Raji (cell line): ENCODE data around the gene DNAAF3.

Experiments
- POLR2A ChIP-seq: IDR thresholded peaks from 2 replicates; pipeline ENCODE4 v1.6.1; 2011; ENCODE audit warnings: low read depth, low read length, control low read depth; ENCODE audit not compliant: insufficient read depth

DNAAF3 gene

DNA sequence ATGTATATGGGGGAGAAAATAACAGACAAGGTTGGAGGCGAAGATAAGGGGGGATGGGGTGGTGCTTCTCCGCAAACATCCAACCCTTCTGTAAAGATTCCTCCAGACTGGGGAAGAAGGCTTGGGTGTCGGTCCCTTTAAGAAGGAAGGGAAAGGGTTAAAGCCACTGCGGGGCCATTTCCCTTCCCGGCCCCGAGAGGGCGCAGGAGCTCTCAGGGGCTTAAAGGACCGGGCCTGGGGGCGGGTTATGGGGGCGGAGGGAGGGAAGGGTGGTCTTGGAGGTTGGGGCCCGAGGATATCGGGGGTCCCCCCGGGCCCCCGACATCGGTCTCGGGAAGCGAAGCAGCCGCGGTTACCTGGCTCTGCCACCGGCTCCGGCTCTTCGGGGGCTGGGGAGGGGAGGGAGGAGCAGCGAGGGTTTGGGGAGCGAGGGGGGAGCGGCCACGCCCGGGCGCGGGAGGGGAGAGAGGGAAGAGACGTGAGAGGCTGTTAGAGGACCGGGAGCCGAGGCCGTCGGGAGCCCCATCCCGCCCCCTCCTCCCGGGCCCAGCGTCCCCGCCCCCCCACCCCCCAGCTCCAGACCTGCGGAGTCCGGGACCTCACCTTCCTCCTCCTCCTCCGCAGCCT lies 20.2 kb downstream of the DNAAF3 start:
- TF ChIP-seq POLR2A: no peak

DNA sequence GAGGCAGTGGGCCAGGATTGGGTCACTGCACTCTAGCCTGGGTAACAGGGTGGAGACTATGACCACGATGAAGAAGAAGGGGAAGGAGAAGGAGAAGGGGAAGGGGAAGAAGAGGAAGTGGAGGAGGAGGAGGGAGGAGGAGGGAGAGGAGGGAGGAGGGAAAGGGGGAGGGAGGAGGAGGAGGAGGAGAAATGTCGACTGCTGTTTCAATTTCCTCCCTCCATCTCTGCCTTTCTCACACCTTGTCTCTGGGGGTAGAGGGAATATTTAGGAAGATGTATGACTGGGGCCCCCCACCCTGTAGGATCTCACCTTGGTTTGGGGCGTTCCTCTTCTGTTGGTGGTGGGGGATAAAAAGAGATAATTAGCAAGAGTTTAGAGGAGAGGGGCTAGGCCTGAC lies 21.2 kb downstream of the DNAAF3 start:
- no peak for TF ChIP-seq POLR2A

DNA sequence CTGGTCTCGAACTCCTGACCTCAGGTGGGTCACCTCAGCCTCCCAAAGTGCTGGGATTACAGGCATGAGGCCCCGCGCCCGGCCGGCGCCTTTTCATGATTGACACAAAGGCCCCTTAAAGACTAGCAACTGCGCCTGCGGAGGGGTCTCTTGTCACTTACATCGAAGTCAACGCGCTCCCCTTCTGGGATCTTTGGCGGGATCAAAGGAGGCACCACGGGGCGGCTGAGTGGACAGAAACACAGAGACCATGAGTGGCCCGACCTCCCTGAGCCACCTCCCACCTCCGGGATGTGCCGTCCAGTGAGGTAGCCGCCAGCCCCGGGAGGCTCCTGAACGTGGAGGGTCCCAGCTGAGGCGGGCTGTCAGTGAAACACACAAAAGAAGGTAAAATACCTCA lies 24.7 kb downstream of the DNAAF3 start:
- no peak for TF ChIP-seq POLR2A

DNA sequence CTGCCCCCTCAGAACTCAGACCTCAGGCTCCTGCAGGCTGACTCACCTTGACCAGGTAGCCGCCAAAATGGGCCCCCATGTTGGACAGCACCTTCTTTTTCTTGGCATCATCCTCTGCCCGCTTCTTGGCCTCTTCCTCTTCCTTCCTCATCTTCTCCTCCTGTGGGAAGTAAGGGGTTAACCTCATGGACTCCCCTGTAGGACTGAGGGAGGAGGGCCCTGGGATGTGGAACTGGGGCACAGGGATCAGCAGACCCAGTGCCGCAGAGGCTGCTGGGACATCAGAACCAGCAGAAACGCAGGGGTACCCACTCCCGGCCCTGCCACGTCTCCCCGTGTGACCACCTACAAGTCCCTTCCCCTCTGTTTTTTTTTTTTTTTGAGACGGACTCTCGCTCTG lies 28.5 kb downstream of the DNAAF3 start:
- no peak for TF ChIP-seq POLR2A

DNA sequence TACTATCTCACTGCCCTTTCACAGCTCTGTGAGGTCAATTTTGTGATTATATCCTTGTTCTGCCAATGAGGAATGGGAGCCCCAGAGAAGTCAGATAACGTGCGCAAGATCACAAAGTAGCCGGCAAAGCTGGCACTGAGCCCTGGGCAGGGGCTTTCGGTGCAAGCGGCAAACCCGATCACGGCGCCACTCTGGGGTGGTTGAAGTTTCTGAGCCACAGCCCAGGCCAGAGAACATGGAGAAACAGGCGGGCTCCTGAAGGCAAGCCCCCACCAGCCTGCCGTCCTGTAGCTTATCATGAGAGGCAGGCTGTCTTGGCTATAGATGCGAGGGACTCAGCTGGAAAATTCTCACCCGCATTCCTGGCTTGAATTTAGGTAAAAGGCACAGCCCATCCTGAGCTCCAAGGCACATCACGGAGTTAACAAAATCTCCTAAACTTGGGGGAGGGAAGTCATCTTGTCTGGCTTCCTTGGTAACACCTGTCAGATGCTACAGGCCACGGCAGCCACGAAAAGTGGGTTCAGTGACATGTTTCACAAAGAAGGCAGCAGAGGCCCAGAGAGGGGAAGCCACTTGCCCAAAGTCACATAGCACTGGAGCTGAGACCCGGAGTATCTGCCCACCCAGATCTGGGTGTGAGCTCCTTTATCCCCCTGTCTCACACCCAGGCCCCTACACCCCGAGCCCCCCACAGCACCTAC lies 29.9 kb downstream of the DNAAF3 start:
- TF ChIP-seq POLR2A: no peak

DNA sequence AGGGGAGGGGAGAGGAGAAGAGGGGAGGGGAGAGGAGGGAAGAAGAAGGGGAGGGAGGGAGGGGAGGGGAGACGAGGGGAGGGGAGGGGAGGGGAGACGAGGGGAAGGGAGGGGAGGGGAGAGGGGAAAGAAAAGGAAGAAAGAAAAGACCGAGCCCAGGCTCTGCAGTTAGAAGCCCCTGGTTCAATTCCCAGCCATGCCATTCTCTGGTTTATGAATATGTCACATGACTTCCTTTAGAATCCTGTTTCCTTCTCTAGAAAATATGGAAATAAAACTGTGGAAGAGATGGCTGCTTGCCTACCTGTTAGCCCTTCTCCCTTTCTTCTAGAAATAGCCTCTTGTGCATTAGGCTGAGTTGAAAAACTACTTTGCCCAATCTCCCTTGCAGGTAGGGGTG lies 31.7 kb downstream of the DNAAF3 start:
- no peak for TF ChIP-seq POLR2A

DNA sequence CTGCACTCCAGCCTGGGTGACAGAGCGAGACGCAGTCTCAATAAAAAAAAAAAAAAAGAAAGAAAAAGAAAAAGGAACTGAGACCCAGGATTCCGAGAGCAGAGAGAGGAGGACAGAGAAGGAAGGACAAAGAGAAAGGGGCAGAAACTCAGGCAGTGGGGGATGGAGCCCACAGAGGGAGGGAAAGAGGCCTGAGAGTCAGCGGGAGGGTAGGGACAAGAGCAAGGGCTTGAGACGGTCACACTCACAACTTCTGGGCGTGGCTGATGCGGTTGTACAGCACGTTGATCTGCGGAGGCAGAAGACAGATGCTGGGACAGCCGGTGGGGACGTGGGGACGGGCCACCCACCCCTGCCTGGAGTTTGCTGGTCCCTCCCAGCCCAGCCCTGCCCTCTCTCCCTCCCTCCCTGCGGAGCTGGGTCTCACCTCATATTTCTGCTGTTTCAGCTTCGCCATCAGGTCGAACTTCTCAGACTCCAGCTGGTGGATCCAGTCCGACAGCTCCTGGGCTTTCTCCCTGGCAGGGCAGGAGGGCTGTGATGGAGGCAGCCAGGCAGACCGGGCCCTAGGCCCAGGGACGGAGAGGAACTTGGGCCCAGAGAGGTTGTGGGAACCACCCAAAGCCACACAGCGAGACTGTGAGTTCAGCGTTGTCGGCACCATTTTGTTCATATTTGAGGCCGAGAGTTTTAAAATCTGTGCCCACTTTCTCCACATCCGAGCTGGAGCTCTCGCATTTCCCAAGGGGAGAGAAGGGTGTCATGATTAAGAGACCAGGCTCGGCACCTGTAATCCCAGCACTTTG lies 32.6 kb downstream of the DNAAF3 start:
- TF ChIP-seq POLR2A: no peak

DNA sequence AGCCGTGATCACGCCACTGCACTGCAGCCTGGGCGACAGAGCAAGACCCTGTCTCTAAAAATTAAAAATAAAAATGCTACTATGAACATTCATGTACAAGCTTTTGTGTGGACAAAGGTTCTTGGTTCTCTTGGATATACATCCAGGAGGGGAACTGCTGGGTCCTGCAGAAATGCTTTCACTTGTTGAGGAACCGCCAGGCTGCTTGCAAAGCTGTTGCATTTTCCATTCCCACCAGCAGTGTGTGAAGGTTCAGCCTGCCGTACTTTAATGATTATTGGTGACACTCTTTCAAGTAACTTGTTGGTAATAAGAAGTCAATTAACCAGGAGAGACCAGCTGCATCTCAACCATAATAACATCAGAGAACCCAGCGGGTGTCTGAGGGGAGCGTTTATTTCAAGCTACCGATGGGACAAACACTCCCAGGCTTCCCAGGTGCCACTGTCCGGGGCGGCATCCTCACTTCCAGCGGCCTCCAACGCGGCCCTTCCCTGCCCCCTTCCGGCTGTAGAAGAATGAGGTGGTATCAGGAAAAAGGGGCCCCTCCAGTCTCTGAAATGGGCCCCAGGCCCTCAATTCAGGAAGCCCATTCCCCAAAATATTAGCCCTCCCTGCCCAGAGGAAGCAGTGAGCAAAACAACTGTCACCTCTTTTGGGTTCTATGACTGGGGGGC lies 33.8 kb downstream of the DNAAF3 start:
- TF ChIP-seq POLR2A: no peak

DNA sequence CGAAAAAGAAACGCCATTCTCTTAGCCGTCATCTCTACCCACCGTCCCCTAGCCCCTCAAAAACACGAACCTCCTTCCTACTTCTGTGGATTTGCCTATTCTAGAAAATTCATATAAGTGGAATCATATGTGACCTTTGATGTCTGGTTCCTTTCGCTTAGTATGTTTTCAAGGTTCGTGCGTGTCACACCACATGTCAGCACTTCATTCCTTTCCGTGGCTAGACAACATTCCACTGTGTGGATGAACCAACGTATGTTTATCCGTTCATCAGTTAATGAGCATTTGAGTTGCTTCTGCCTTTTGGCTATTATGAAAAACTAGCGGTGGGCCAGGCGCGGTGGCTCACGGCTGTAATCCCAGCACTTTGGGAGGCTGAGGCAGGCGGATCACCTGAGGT lies 35.0 kb downstream of the DNAAF3 start:
- no peak for TF ChIP-seq POLR2A

DNA sequence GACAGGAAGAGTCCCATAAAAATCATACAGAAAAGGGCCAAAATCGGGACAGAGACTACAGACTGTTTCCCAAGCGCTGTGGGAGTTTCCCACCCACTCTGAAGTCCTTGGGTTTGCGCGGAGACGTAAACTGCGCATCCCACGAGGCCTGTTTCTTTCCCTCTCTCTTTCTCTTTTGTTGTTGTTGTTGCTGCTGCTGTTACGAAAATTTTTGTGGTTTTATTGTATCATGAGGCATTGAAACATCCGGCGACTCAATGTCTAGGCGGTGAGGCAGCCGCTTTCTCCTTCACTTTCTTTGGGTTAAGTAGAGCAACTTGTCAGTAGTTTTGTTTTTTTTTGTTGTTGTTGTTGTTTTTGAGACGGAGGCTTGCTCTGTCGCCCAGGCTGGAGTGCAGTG lies 47.4 kb downstream of the DNAAF3 start:
- no peak for TF ChIP-seq POLR2A

DNA sequence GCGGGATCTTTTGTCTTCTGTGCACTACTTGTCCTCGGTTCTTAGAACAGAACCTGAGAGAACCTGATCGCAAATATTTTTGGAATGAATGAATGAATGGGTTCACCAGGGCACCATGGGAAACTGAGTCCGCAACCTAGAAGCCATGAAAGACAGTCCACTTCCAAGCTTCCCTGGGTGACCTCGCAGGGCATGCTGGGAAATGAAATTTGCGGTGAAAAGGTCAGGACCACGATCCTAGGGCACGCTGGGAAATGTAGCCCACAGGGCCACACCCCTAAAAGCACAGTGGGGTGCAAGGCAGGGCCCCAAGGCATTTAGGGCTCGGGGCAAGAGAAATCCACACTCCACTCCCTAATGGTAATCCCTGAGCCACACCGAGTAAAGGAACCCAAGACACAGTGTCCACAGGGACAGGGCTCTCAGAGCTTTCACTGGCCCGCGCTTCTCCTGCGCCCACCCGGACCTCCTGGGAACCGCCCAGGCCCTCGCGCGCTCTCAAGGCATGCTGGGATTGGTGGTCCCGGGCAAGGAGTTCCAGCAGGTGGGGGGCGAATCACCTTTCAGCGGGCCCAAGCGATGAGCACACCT lies 47.9 kb downstream of the DNAAF3 start:
- TF ChIP-seq POLR2A: no peak

DNA sequence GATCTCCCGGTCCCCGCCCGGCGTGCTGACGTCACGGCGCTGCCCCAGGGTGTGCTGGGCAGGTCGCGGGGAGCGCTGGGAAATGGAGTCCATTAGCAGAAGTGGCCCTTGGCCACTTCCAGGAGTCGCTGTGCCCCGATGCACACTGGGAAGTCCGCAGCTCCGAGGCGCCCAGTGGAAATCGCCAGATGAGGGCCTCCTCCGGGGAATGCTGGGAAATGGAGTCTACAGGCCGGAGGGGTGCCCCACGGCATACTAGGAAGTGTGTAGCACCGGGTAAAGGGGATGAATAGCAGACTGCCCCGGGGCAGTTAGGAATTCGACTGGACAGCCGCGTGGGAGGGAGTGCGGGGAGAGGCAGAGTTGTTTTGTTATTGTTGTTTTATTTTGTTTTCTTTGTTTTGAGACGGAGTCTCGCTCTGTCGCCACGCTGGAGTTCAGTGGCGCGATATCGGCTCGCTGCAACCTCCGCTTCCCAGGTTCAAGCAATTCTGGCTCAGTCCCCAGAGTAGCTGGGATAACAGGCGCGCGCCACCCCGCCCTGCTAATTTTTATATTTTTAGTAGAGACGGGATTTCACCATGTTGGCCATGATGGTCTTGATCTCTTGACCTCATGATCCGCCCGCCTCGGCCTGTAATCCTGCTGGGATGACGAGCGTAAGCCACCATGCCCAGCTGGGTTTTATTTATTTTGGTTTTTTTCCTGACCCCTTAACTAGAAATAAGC lies 48.6 kb downstream of the DNAAF3 start:
- TF ChIP-seq POLR2A: peak; percentile 77

DNA sequence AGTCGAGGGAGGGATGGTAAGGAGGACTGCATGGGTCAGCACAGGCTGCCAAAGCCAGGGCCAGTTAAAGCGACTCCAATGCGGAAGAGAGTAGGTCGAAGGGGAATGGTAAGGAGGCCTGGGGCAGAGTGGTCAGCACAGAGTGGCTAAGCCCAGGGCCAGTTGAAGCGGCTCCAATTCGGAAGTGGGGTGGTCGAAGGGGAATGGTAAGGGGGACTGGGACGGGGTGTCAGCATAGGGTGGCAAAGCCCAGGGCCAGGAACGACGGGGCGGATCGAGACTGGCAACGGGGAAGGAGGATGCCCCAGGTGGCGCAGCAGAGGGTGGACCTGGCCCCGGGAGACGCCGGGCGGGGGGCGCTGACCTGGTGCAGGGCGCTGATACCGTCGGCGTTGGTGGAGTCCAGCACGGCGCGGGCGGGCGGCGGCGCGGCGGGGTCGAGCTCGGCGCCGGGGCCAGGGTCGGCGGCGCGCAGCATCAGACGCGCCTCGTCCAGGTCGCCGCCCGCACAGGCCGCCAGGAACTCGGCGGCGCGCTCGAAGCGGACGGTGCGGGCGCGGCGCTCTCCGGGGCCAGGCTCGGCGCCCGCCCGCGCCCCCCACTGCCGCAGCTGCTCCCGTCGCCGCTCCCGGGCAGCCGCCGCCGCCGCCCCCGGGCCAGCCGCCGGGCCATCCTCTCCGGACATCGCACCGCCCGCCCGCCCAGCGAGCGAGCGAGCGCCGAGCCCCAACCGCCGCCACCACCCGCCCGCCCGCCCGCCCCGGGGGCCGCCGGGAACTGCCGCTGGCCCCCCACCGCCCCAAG lies 49.4 kb downstream of the DNAAF3 start, which contains the start of gene PPP1R12C:
Gene PPP1R12C (minus strand): TSS at position 779 of the 804 bp plus-strand sequence. CDS start 94 bp downstream, at position 685.
- TF ChIP-seq POLR2A: 0 out of 2 replicates have a peak, but pooled peaks have one; percentile 6
